MV-4-11 (cell line): ENCODE measurements around the gene C12orf56.
A peak's percentile ranks its signal among the peaks of the same experiment; 100 is the strongest.
"Not testable (repeated sequence)": the region's sequence is repeated elsewhere in the genome, so short reads cannot be mapped to it uniquely, and the experiment has no call there.

ENCODE experiments used
- DNase-seq: peaks from one replicate; lab custom pipeline; 2025; lab: John Stamatoyannopoulos, UW

C12orf56 gene

DNA sequence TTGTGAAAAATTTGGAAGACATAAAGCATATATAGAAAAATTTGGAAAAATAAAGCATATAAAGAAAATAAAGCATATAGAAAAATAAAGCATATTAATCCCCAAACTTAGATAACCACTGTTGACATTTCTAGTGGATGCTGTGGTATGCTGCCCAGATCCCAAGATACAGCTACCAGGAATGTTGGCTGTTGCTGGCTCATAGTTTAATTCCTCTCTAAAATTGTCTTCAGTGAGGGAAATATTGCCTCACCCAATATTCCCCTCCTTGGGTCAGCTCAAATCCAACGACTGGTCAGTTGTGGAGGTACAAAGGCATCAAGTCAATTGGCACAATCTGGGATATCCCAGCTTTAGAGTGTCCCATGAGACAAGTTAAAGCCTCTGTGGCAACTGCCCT, 158.4 kb downstream of the C12orf56 start:
- DNase-seq: no peak

DNA sequence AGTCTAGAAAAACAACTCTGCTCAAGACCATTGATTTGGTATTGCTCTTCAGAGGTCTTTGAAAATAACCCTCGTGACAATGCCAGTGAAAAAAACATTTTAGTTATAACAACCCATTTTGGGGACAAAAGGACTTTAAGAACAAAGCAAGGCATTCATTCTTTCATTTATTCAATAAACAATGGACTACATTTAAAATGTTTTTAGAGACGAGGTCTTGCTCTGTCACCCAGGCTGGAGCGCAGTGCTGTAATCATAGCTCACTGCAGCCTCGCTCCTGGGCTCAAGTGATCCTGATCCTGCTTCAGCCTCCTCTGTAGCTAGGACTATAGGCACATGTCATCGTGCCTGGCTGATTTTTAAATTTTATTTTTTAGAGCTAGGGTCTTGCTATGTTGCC, 160.8 kb downstream of the C12orf56 start:
- no peak for DNase-seq

DNA sequence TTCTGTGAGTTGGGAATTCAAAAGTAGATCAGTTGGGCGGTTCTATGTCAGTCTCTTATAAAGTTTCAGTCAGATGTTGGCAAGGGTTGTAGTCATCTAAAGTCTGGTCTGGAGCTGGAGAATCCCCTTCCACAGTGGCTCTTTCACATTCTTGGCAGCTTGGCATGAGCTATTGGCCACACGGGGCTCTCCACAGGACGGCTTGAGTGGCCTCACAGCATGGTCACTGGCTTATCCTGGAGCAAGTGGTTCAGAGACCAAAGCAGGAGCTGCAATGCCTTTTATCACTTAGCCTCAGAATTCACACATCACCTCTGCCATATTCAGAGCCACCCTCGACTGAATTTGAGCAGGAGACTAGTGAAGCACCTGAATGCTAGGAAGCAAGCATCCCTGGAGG, 161.3 kb downstream of the C12orf56 start:
- no peak for DNase-seq

DNA sequence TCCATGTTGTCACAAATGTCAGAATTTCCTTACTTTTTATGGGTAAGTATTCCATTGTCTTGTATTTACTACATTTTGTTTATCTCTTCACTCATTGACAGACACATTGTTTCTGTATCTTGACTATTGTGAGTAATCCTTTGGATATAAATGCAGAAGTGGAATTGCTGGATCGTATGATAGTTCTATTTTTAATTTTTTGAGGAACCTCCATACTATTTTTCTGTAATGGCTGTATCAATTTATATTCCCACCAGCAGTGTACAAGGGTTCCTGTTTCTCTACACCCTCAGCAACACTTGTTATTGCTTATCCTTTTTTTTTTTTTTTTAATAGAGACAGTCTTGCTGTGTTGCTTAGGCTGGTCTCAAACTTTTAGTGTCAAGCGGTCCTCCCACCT, 164.9 kb downstream of the C12orf56 start:
- no peak for DNase-seq

DNA sequence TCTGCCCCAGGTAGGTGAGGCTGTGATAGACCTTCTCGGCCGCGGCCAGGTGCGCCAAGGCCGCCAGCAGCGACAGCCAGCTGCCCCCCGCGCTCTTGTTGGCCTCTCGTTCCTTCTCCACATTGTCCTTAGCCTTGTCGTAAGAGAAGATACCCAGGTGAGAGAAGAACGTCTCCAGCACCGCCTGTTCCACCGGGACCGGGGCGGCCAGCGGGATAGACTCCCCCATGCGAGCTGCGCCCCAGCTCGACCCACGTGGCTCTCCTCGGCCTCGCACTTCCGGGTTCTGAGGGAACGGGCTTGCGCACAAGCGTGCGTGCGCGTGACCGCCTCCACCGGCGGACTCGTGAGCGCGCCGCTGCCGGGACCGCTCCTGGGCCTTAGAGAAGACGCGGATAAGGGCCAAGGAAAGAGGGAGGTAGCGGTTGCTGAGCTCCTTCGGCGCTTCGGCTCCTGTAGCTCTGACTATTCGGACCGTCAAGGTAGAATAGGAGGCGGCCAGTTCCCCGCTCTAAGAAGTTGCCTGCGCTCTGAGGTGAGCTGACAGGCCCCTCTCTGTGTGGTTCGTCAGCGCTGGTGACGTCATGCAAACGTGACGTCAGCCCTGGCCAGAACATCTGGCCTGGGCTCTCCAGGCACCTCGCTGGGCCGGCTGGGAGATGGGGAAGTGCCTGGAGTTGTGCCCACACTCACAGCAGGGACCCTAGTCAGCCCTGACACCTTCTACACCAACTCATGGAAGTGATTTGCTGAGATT, 168.4 kb downstream of the C12orf56 start, which contains the start of gene KICS2:
KICS2 (minus strand) TSS at position 288 of the 757 bp plus-strand sequence; CDS start at position 229, 59 bp downstream.
- DNase-seq: peak; percentile 82

DNA sequence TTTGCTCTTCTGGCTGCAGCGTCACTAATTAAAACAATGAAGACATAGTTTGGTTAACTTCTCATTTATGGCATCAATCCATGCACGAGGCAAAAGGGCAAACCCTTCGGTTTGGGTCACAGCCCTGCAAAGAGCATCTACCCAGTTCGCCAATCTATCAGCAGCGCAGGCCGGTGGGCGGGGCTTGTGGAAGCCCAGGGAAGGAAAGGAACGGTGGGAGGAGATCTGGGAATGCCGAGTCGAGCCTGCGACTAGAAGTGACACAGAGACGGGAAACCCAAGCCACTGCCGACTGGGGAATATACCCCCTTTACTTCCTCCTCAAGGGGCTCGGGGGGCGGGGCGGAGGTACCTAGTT, 168.9 kb downstream of the C12orf56 start:
- peak; percentile 48 for DNase-seq

GRCh38 chr12:64220046-64220445, 170.5 kb downstream of the C12orf56 start:
- no peak for DNase-seq

DNA sequence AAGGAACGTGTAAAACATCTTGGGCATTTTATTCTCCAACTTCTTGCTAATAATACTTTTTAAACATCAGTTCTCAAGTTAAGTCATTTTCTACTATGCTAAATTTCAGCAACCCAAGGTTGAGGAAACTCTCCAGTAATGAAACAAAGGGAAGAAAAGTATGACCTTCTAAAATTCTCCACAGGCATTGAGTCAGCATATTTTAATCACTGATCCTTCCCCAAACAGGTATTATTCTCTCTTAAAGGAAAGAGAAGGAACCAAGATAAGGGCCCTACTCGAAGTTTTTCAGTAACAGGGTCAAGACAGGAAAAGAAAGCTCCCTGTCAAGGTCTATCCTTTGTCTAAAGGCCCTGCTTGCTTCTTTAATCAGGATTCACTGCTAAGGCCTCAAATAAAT, 171.4 kb downstream of the C12orf56 start:
- DNase-seq: no peak

DNA sequence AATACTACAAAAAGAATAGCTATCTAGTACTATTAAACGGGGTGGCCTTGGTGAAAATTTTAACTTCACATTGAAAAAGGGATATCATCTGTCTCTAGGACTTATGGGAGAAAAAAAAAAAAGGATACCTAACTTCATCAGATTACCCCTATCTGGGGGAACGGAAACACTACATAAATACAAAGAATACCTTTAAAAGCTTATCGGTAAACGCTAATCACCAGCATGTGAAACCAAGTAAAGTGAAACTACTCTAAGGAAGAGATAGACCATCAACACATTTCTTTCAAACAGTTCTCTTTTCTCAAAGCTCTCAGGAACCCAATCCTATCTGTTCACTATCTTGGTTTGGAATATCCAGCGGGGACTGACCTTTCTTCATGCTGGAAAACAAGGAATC, 172.0 kb downstream of the C12orf56 start:
- DNase-seq: peak; percentile 10

GRCh38 chr12:64217643-64218042, 172.9 kb downstream of the C12orf56 start:
- DNase-seq: not testable (repeated sequence)

GRCh38 chr12:64216239-64216638, 174.3 kb downstream of the C12orf56 start:
- DNase-seq: no peak
